K562 (cell line): ENCODE data around the gene MAST3. TPM values are rescaled to one million over a fixed set of nuclear protein-coding genes. Genes with fewer than 3 reads are reported as not detected.

Experiments used
- EP400 ChIP-seq: fragments of 450-650 bp; IDR thresholded peaks from 2 replicates; pipeline ENCODE4 v1.6.1; 2017; ENCODE audit warnings: antibody characterized with exemption, mild to moderate bottlenecking, moderate library complexity
- ERF ChIP-seq: fragments of 450-650 bp; formaldehyde crosslinking; IDR thresholded peaks from 2 replicates; pipeline ENCODE4 v1.4.0; 2020; ENCODE audit warnings: mild to moderate bottlenecking, mixed read lengths
- GATA2 ChIP-seq: sonication (generic); formaldehyde crosslinking; IDR thresholded peaks from 2 replicates; pipeline ENCODE4 v1.4.0; 2020; ENCODE audit warnings: mild to moderate bottlenecking, missing genetic modification reagents
- KLF6 ChIP-seq: fragments of 250-450 bp; sonication (Bioruptor Pico); IDR thresholded peaks from 2 replicates; pipeline ENCODE4 v1.4.0; 2020; ENCODE audit warnings: mild to moderate bottlenecking, moderate library complexity, borderline replicate concordance
- MCM2 ChIP-seq: fragments of 450-650 bp; IDR thresholded peaks from 2 replicates; pipeline ENCODE4 v1.6.1; 2017; ENCODE audit warnings: low read depth, mild to moderate bottlenecking
- polyA plus RNA-seq, 8 experiments: library from polyadenylated mRNA; depleted of rRNA in 4 of 8; stranded (reverse) in 5 of 8; unstranded in 3 of 8; fragments of >200 nt; fragmentation: Nextera tagmentation in 2 of 8; fragmentation: Illumina TruSeq in 1 of 8; extraction: Ambion mirVana in 2 of 8; extraction: Trizol in 1 of 8; gene quantifications; 2 replicates each; pipeline versions ENCODE4 v1.2.1 to v1.2.3, GENCODE V29; 2011 to 2014; ENCODE audit warnings: inconsistent platforms in 1 of 8, missing spikeins in 1 of 8
- total RNA-seq, 7 experiments: library from RNA; depleted of rRNA in 6 of 7; stranded (reverse); fragments of >200 nt in 6 of 7; fragmentation: Illumina TruSeq in 2 of 7; extraction: Trizol in 2 of 7; gene quantifications; 2 replicates each; pipeline versions ENCODE4 v1.2.1 to v1.2.3, GENCODE V29; 2011 to 2021; ENCODE audit warnings: low replicate concordance in 1 of 7
- TF ChIP-seq, protein P1 (sequence below): sonication (generic); formaldehyde crosslinking; IDR thresholded peaks from 2 replicates; pipeline ENCODE4 v1.8.0; 2023; ENCODE audit warnings: mild to moderate bottlenecking, missing genetic modification reagents
- TF ChIP-seq, protein P2 (sequence below): fragments of 450-650 bp; IDR thresholded peaks from 2 replicates; pipeline ENCODE4 v1.6.1; 2016; ENCODE audit warnings: mild to moderate bottlenecking, moderate library complexity
- TF ChIP-seq, protein P3 (sequence below): fragments of 250-450 bp; sonication (Bioruptor Pico); IDR thresholded peaks from 2 replicates; pipeline ENCODE4 v1.8.0; 2021; ENCODE audit warnings: borderline replicate concordance, mild to moderate bottlenecking, moderate library complexity; ENCODE audit not compliant: poor library complexity, severe bottlenecking
- TF ChIP-seq, protein P4 (sequence below): fragments of 250-450 bp; sonication (Bioruptor Pico); IDR thresholded peaks from 2 replicates; pipeline ENCODE4 v1.5.1; 2021; ENCODE audit warnings: mild to moderate bottlenecking

The MAST3 gene
- total and polyA plus RNA-seq, 9 of the 15 experiments (the other 6 are each of a cell fraction or from before 2014, with no cell fraction given) = 0.94 to 9.9 (median 2.4) TPM

DNA sequence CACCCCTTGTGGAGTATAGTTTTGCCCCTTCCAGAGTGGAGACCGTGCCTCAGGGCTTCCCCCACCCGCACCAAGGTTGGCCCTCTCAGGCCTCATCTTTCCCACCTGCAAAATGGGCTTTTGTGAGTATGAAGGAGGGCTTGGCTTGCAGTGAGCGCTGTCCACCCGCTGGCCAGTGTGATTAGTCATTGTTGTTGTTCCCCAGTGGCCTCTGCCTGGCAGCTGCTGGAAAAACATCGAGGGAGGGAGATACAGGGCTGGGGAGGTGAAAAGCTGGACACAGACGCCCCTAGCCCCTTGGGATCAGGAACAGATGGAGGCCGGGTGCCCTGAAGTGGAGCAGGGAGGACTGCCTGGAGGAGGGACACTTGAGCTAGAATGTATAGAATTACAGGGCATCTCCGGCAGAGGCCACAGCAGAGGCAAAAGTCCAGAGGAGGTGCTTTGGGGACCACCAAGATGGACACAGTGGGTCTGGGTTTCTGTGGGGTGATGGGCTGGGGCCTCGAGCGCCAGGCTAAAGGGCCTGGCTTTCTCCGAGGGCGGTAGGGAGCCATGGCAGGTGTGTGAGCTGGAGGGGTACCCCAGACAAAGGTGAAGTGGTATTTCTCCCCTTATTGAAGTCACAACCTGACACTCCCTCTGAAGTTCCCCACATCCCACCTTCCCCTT, 6.9 kb upstream of the MAST3 start (continued):
- TF ChIP-seq, protein P1, sequence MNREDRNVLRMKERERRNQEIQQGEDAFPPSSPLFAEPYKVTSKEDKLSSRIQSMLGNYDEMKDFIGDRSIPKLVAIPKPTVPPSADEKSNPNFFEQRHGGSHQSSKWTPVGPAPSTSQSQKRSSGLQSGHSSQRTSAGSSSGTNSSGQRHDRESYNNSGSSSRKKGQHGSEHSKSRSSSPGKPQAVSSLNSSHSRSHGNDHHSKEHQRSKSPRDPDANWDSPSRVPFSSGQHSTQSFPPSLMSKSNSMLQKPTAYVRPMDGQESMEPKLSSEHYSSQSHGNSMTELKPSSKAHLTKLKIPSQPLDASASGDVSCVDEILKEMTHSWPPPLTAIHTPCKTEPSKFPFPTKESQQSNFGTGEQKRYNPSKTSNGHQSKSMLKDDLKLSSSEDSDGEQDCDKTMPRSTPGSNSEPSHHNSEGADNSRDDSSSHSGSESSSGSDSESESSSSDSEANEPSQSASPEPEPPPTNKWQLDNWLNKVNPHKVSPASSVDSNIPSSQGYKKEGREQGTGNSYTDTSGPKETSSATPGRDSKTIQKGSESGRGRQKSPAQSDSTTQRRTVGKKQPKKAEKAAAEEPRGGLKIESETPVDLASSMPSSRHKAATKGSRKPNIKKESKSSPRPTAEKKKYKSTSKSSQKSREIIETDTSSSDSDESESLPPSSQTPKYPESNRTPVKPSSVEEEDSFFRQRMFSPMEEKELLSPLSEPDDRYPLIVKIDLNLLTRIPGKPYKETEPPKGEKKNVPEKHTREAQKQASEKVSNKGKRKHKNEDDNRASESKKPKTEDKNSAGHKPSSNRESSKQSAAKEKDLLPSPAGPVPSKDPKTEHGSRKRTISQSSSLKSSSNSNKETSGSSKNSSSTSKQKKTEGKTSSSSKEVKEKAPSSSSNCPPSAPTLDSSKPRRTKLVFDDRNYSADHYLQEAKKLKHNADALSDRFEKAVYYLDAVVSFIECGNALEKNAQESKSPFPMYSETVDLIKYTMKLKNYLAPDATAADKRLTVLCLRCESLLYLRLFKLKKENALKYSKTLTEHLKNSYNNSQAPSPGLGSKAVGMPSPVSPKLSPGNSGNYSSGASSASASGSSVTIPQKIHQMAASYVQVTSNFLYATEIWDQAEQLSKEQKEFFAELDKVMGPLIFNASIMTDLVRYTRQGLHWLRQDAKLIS (CRISPR knock-in tag) = no peak
- no peak for TF ChIP-seq EP400
- no peak for TF ChIP-seq KLF6 (CRISPR knock-in tag)
- no peak for TF ChIP-seq GATA2
- TF ChIP-seq, protein P2, sequence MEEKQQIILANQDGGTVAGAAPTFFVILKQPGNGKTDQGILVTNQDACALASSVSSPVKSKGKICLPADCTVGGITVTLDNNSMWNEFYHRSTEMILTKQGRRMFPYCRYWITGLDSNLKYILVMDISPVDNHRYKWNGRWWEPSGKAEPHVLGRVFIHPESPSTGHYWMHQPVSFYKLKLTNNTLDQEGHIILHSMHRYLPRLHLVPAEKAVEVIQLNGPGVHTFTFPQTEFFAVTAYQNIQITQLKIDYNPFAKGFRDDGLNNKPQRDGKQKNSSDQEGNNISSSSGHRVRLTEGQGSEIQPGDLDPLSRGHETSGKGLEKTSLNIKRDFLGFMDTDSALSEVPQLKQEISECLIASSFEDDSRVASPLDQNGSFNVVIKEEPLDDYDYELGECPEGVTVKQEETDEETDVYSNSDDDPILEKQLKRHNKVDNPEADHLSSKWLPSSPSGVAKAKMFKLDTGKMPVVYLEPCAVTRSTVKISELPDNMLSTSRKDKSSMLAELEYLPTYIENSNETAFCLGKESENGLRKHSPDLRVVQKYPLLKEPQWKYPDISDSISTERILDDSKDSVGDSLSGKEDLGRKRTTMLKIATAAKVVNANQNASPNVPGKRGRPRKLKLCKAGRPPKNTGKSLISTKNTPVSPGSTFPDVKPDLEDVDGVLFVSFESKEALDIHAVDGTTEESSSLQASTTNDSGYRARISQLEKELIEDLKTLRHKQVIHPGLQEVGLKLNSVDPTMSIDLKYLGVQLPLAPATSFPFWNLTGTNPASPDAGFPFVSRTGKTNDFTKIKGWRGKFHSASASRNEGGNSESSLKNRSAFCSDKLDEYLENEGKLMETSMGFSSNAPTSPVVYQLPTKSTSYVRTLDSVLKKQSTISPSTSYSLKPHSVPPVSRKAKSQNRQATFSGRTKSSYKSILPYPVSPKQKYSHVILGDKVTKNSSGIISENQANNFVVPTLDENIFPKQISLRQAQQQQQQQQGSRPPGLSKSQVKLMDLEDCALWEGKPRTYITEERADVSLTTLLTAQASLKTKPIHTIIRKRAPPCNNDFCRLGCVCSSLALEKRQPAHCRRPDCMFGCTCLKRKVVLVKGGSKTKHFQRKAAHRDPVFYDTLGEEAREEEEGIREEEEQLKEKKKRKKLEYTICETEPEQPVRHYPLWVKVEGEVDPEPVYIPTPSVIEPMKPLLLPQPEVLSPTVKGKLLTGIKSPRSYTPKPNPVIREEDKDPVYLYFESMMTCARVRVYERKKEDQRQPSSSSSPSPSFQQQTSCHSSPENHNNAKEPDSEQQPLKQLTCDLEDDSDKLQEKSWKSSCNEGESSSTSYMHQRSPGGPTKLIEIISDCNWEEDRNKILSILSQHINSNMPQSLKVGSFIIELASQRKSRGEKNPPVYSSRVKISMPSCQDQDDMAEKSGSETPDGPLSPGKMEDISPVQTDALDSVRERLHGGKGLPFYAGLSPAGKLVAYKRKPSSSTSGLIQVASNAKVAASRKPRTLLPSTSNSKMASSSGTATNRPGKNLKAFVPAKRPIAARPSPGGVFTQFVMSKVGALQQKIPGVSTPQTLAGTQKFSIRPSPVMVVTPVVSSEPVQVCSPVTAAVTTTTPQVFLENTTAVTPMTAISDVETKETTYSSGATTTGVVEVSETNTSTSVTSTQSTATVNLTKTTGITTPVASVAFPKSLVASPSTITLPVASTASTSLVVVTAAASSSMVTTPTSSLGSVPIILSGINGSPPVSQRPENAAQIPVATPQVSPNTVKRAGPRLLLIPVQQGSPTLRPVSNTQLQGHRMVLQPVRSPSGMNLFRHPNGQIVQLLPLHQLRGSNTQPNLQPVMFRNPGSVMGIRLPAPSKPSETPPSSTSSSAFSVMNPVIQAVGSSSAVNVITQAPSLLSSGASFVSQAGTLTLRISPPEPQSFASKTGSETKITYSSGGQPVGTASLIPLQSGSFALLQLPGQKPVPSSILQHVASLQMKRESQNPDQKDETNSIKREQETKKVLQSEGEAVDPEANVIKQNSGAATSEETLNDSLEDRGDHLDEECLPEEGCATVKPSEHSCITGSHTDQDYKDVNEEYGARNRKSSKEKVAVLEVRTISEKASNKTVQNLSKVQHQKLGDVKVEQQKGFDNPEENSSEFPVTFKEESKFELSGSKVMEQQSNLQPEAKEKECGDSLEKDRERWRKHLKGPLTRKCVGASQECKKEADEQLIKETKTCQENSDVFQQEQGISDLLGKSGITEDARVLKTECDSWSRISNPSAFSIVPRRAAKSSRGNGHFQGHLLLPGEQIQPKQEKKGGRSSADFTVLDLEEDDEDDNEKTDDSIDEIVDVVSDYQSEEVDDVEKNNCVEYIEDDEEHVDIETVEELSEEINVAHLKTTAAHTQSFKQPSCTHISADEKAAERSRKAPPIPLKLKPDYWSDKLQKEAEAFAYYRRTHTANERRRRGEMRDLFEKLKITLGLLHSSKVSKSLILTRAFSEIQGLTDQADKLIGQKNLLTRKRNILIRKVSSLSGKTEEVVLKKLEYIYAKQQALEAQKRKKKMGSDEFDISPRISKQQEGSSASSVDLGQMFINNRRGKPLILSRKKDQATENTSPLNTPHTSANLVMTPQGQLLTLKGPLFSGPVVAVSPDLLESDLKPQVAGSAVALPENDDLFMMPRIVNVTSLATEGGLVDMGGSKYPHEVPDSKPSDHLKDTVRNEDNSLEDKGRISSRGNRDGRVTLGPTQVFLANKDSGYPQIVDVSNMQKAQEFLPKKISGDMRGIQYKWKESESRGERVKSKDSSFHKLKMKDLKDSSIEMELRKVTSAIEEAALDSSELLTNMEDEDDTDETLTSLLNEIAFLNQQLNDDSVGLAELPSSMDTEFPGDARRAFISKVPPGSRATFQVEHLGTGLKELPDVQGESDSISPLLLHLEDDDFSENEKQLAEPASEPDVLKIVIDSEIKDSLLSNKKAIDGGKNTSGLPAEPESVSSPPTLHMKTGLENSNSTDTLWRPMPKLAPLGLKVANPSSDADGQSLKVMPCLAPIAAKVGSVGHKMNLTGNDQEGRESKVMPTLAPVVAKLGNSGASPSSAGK = no peak
- no peak for TF ChIP-seq MCM2
- TF ChIP-seq, protein P3, sequence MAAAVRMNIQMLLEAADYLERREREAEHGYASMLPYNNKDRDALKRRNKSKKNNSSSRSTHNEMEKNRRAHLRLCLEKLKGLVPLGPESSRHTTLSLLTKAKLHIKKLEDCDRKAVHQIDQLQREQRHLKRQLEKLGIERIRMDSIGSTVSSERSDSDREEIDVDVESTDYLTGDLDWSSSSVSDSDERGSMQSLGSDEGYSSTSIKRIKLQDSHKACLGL (CRISPR knock-in tag) = no peak
- no peak for TF ChIP-seq ERF (CRISPR knock-in tag)
- TF ChIP-seq, protein P4, sequence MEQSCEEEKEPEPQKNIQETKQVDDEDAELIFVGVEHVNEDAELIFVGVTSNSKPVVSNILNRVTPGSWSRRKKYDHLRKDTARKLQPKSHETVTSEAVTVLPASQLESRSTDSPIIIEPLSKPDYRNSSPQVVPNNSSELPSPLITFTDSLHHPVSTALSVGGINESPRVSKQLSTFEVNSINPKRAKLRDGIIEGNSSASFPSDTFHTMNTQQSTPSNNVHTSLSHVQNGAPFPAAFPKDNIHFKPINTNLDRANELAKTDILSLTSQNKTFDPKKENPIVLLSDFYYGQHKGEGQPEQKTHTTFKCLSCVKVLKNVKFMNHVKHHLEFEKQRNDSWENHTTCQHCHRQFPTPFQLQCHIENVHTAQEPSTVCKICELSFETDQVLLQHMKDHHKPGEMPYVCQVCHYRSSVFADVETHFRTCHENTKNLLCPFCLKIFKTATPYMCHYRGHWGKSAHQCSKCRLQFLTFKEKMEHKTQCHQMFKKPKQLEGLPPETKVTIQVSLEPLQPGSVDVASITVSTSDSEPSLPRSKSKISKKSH (CRISPR knock-in tag) = no peak
